Epithelial cell of proximal tubule (primary cell): ENCODE results near the gene MOB1A. TPM values are rescaled to one million over a fixed set of nuclear protein-coding genes. Genes with fewer than 3 reads are reported as not detected.

ENCODE experiments used
- DNase-seq: peaks from one replicate; pipeline ENCODE4 v3.0.0-alpha.2; 2011; ENCODE audit warnings: low read depth
- H3K4me3 ChIP-seq: 2 replicates; pipeline ENCODE4 v1.5.1; 2011; ENCODE audit warnings: low read depth, mild to moderate bottlenecking, low read length
- CTCF ChIP-seq: conservative IDR thresholded peaks from 2 replicates; pipeline ENCODE4 v1.5.1; 2012; ENCODE audit warnings: low read depth, mild to moderate bottlenecking, low read length
- total RNA-seq: library from RNA; depleted of rRNA; stranded (reverse); fragments of >200 nt; gene quantifications from 2 replicates; pipeline ENCODE4 v1.2.3, GENCODE V29; 2015

Gene MOB1A
- total RNA-seq, 1 donor from 2014 or later = 70.4 TPM

GRCh38 chr2:74198461-74199274 is 20.0 kb upstream of the MOB1A start, which contains the start of gene MTHFD2:
MTHFD2 (plus strand) TSS chr2:74198615; CDS start chr2:74198642, 27 bp downstream.
- H3K4me3 ChIP-seq = peak within 1 kb of the TSS; percentile 95
- peak; percentile 90 for DNase-seq
- peak; percentile 65 for TF ChIP-seq CTCF

GRCh38 chr2:74198023-74198460 is 19.4 kb upstream of the MOB1A start:
- peak overlapping the region; percentile 95 for H3K4me3 ChIP-seq
- no peak for DNase-seq
- no peak for TF ChIP-seq CTCF

GRCh38 chr2:74197049-74197448 is 18.4 kb upstream of the MOB1A start:
- no peak for TF ChIP-seq CTCF
- DNase-seq = no peak

GRCh38 chr2:74194799-74195198 is 16.1 kb upstream of the MOB1A start:
- no peak for TF ChIP-seq CTCF
- no peak for DNase-seq
- no peak overlapping the region for H3K4me3 ChIP-seq

More at GRCh38 chr2:74197049-74197448, 18.4 kb upstream of the MOB1A start:
- H3K4me3 ChIP-seq = no peak overlapping the region

GRCh38 chr2:74191596-74192380 is 13.1 kb upstream of the MOB1A start:
- no peak for DNase-seq
- TF ChIP-seq CTCF = no peak
- no peak overlapping the region for H3K4me3 ChIP-seq

GRCh38 chr2:74188696-74189095 is 10.0 kb upstream of the MOB1A start:
- no peak for TF ChIP-seq CTCF
- no peak overlapping the region for H3K4me3 ChIP-seq
- DNase-seq = no peak
